ENCODE results near the gene WAC. TPM values are rescaled to one million over a fixed set of nuclear protein-coding genes. Genes with fewer than 3 reads are reported as not detected.

The WAC gene
- polyA plus RNA-seq, 6 donors from 2014 or later = 67.8 to 162 (median 139) TPM

- DNase-seq (no peak), ATAC-seq (ENCODE audit: low read depth in 2 of 2) (no peak)
- Mint-ChIP-seq H3K27me3 (no peaks in the 10 kb centered on the region), H3K4me3 (no peak overlapping the region), H3K9me3 (no peaks in the 10 kb centered on the region), H3K4me1 (peaks cover 30 to 51% (median 41%) of the 10 kb centered on the region in 3 donors), H3K27ac (no peak overlapping the region), H3K36me3 (peaks cover 0 to 4% of the 10 kb centered on the region in 2 donors)
Measured at GRCh38 chr10:28580825-28581224, 47.9 kb downstream of the WAC start.

- H3K27ac Mint-ChIP-seq = peak overlapping the region in 4 of 6 donors; percentile 7 to 79 (median 44)
- H3K36me3 Mint-ChIP-seq = peaks cover 0 to 4% of the 10 kb centered on the region in 2 donors
- H3K4me1 Mint-ChIP-seq = peaks cover 33 to 53% (median 40%) of the 10 kb centered on the region in 3 donors
- H3K27me3 Mint-ChIP-seq = no peaks in the 10 kb centered on the region
- no peak for DNase-seq
- H3K9me3 Mint-ChIP-seq = no peaks in the 10 kb centered on the region
- no peak overlapping the region for H3K4me3 Mint-ChIP-seq
- ATAC-seq (ENCODE audit: low read depth in 2 of 2) = no peak
Measured at GRCh38 chr10:28581916-28582315, 49.0 kb downstream of the WAC start.

- DNase-seq (no peak), ATAC-seq (ENCODE audit: low read depth in 2 of 2) (no peak)
- H3K36me3 Mint-ChIP-seq = peaks cover 0 to 1% of the 10 kb centered on the region in 2 donors
- H3K27ac Mint-ChIP-seq = peak overlapping the region in 2 of 6 donors; percentile 70 to 71
- H3K9me3 Mint-ChIP-seq = no peaks in the 10 kb centered on the region
- H3K27me3 Mint-ChIP-seq = no peaks in the 10 kb centered on the region
- no peak overlapping the region for H3K4me3 Mint-ChIP-seq
- H3K4me1 Mint-ChIP-seq = peaks cover 18 to 39% (median 24%) of the 10 kb centered on the region in 3 donors
Measured at GRCh38 chr10:28585076-28585475, 52.2 kb downstream of the WAC start.

GRCh38 chr10:28586176-28586575, 53.3 kb downstream of the WAC start:
- Mint-ChIP-seq H3K4me1 (peaks cover 13 to 37% (median 17%) of the 10 kb centered on the region in 3 donors), H3K36me3 (peaks cover 0 to 3% of the 10 kb centered on the region in 2 donors), H3K4me3 (no peak overlapping the region), H3K27ac (no peak overlapping the region), H3K9me3 (no peaks in the 10 kb centered on the region), H3K27me3 (no peaks in the 10 kb centered on the region)
- ATAC-seq (ENCODE audit: low read depth in 2 of 2) = no peak
- DNase-seq = no peak

- H3K27me3 Mint-ChIP-seq = no peaks in the 10 kb centered on the region
- DNase-seq = no peak
- H3K9me3 Mint-ChIP-seq = no peaks in the 10 kb centered on the region
- no peak overlapping the region for H3K4me3 Mint-ChIP-seq
- H3K27ac Mint-ChIP-seq = peak overlapping the region in 1 of 6 donors; percentile 12
- peaks cover 8 to 12% of the 10 kb centered on the region in 2 donors for H3K36me3 Mint-ChIP-seq
- H3K4me1 Mint-ChIP-seq = peaks cover 4 to 24% (median 8%) of the 10 kb centered on the region in 3 donors
- no peak for ATAC-seq (ENCODE audit: low read depth in 2 of 2)
Measured at GRCh38 chr10:28587270-28587969, 54.5 kb downstream of the WAC start.

- Mint-ChIP-seq H3K36me3 (peaks cover 10 to 15% of the 10 kb centered on the region in 2 donors), H3K9me3 (no peaks in the 10 kb centered on the region), H3K4me3 (no peak overlapping the region), H3K27me3 (no peaks in the 10 kb centered on the region), H3K4me1 (peaks cover 4 to 26% (median 8%) of the 10 kb centered on the region in 3 donors), H3K27ac (peak overlapping the region in 2 of 6 donors; percentile 44 to 73)
- no peak for DNase-seq
- no peak for ATAC-seq (ENCODE audit: low read depth in 2 of 2)
Measured at GRCh38 chr10:28587970-28588290, 55.0 kb downstream of the WAC start.

- Mint-ChIP-seq H3K27me3 (no peaks in the 10 kb centered on the region), H3K4me3 (no peak overlapping the region), H3K9me3 (no peaks in the 10 kb centered on the region), H3K36me3 (peaks cover 23 to 29% of the 10 kb centered on the region in 2 donors), H3K27ac (peak overlapping the region in 3 of 6 donors; percentile 39 to 79 (median 52)), H3K4me1 (peaks cover 8 to 19% (median 16%) of the 10 kb centered on the region in 3 donors)
- DNase-seq = no peak
- no peak for ATAC-seq (ENCODE audit: low read depth in 2 of 2)
Measured at GRCh38 chr10:28592953-28593352, 60.0 kb downstream of the WAC start.

GRCh38 chr10:28593811-28594210, 60.9 kb downstream of the WAC start:
- Mint-ChIP-seq H3K27ac (peak overlapping the region in 2 of 6 donors; percentile 32 to 62), H3K9me3 (no peaks in the 10 kb centered on the region), H3K4me3 (no peak overlapping the region), H3K4me1 (peaks cover 8 to 25% (median 19%) of the 10 kb centered on the region in 3 donors), H3K36me3 (peaks cover 28 to 34% of the 10 kb centered on the region in 2 donors), H3K27me3 (no peaks in the 10 kb centered on the region)
- ATAC-seq (ENCODE audit: low read depth in 2 of 2) = no peak
- DNase-seq = no peak

GRCh38 chr10:28594406-28594805, 61.5 kb downstream of the WAC start:
- Mint-ChIP-seq H3K4me1 (peaks cover 10 to 25% (median 23%) of the 10 kb centered on the region in 3 donors), H3K4me3 (no peak overlapping the region), H3K27me3 (no peaks in the 10 kb centered on the region), H3K9me3 (no peaks in the 10 kb centered on the region), H3K27ac (no peak overlapping the region), H3K36me3 (peaks cover 28 to 37% of the 10 kb centered on the region in 2 donors)
- ATAC-seq (ENCODE audit: low read depth in 2 of 2) (no peak), DNase-seq (no peak)

GRCh38 chr10:28595613-28596012, 62.7 kb downstream of the WAC start:
- DNase-seq (no peak), ATAC-seq (ENCODE audit: low read depth in 2 of 2) (no peak)
- peak overlapping the region in 2 of 6 donors; percentile 12 to 43 for H3K27ac Mint-ChIP-seq
- no peaks in the 10 kb centered on the region for H3K27me3 Mint-ChIP-seq
- peaks cover 28 to 40% of the 10 kb centered on the region in 2 donors for H3K36me3 Mint-ChIP-seq
- no peaks in the 10 kb centered on the region for H3K9me3 Mint-ChIP-seq
- no peak overlapping the region for H3K4me3 Mint-ChIP-seq
- peaks cover 15 to 28% (median 27%) of the 10 kb centered on the region in 3 donors for H3K4me1 Mint-ChIP-seq

GRCh38 chr10:28600056-28600455, 67.1 kb downstream of the WAC start:
- DNase-seq (no peak), ATAC-seq (ENCODE audit: low read depth in 2 of 2) (no peak)
- Mint-ChIP-seq H3K36me3 (peaks cover 13 to 27% of the 10 kb centered on the region in 2 donors), H3K9me3 (no peaks in the 10 kb centered on the region), H3K4me1 (peaks cover 7 to 39% (median 37%) of the 10 kb centered on the region in 3 donors), H3K27ac (peak overlapping the region in 1 of 6 donors; percentile 74), H3K4me3 (no peak overlapping the region), H3K27me3 (no peaks in the 10 kb centered on the region)

- Mint-ChIP-seq H3K9me3 (no peaks in the 10 kb centered on the region), H3K36me3 (peaks cover 13 to 22% of the 10 kb centered on the region in 2 donors), H3K4me1 (peaks cover 14 to 43% (median 33%) of the 10 kb centered on the region in 3 donors), H3K27ac (peak overlapping the region in 2 of 6 donors; percentile 71 to 91), H3K27me3 (no peaks in the 10 kb centered on the region), H3K4me3 (no peak overlapping the region)
- DNase-seq (no peak), ATAC-seq (ENCODE audit: low read depth in 2 of 2) (no peak)
Measured at GRCh38 chr10:28601012-28601411, 68.1 kb downstream of the WAC start.

- Mint-ChIP-seq H3K4me1 (peaks cover 17 to 44% (median 23%) of the 10 kb centered on the region in 3 donors), H3K4me3 (peak overlapping the region in 1 of 8 donors; percentile 11)
Measured at GRCh38 chr10:28604567-28605536, 71.9 kb downstream of the WAC start.

More at GRCh38 chr10:28604567-28605536, 71.9 kb downstream of the WAC start:
- Mint-ChIP-seq H3K27me3 (no peaks in the 10 kb centered on the region), H3K27ac (peak overlapping the region in 2 of 6 donors; percentile 11 to 56), H3K36me3 (peaks cover 0 to 5% of the 10 kb centered on the region in 2 donors), H3K9me3 (no peaks in the 10 kb centered on the region)
- ATAC-seq (ENCODE audit: low read depth in 2 of 2) (no peak), DNase-seq (no peak)

Data from naive B cell (primary cell).